ENCODE results near the gene CYP1A2. TPM values are rescaled to one million over a fixed set of nuclear protein-coding genes. Genes with fewer than 3 reads are reported as not detected.
"Not testable (repeated sequence)": the region's sequence is repeated elsewhere in the genome, so short reads cannot be mapped to it uniquely, and the experiment has no call there.

Gene CYP1A2
- total RNA-seq, 1 donor from 2014 or later = not detected

GRCh38 chr15:74733269-74733668, 15.4 kb upstream of the CYP1A2 start:
- no peak for DNase-seq (ENCODE audit: low spot score in 2 of 2)
- FAIRE-seq = no peak

GRCh38 chr15:74735305-74735704, 13.3 kb upstream of the CYP1A2 start:
- DNase-seq (ENCODE audit: low spot score in 2 of 2) = no peak
- FAIRE-seq = no peak

DNA sequence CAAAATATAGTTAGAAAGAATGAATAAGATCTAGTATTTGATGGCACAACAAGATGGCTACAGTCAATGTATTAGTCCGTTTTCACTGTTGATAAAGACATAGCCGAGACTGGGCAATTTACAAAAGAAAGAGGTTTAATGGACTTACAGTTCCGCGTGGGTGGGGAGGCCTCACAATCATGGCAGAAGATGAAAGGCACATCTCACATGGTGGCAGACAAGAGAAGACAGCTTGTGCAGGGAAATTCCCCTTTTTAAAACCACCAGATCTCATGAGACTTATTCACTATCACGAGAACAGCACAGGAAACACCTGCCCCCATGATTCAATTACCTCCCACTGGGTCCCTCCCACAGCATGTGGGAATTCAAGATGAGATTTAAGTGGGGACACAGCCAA, 10.4 kb upstream of the CYP1A2 start:
- not testable (repeated sequence) for FAIRE-seq; DNase-seq (ENCODE audit: low spot score in 2 of 2)

GRCh38 chr15:74742422-74742821, 6.2 kb upstream of the CYP1A2 start:
- DNase-seq (ENCODE audit: low spot score in 2 of 2) (no peak), FAIRE-seq (no peak)

DNA sequence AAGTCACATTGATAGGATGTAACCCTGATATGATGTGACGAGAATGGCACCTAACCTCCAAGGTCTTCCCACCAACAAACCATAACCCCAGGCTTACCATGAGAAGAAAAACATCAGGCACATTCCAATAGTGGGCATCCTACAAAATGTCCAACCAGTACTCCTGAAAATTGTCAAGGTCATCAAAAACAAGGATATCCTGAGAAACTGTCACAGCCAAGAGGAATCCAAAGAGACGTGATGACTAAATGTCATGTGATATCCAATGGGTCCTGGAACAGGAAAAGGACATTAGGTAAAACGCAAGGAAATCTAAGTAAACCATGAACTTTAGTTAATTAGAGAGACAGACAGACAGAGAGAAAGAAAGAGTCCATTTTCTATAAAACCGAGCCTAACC, 2.3 kb upstream of the CYP1A2 start:
- FAIRE-seq = no peak
- DNase-seq (ENCODE audit: low spot score in 2 of 2) = no peak

DNA sequence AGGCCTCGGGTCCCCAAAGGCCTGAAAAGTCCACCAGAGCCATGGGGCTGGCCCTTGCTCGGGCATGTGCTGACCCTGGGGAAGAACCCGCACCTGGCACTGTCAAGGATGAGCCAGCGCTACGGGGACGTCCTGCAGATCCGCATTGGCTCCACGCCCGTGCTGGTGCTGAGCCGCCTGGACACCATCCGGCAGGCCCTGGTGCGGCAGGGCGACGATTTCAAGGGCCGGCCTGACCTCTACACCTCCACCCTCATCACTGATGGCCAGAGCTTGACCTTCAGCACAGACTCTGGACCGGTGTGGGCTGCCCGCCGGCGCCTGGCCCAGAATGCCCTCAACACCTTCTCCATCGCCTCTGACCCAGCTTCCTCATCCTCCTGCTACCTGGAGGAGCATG, 1.2 kb downstream of the CYP1A2 start:
- FAIRE-seq = no peak
- DNase-seq (ENCODE audit: low spot score in 2 of 2) = no peak

DNA sequence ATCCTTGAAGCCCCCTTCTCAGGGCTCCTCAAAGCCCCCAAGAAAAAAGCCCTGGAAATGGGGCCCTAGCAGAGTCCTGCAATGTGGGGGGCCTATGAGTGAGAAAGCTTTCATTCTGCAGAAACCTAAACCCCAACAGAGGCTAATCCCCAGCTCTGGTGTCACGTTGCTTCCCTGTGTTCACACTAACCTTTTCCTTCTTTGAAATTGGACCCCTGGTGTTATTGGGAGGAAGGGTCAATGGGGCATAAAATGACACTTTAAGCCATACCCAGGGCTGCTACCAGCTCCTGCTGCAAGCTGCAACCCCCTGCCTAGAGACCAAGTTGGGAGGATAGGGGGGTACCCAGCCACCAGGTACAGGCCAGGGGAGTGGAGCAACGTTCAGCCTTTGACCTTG, 2.1 kb downstream of the CYP1A2 start:
- FAIRE-seq (no peak), DNase-seq (ENCODE audit: low spot score in 2 of 2) (no peak)

DNA sequence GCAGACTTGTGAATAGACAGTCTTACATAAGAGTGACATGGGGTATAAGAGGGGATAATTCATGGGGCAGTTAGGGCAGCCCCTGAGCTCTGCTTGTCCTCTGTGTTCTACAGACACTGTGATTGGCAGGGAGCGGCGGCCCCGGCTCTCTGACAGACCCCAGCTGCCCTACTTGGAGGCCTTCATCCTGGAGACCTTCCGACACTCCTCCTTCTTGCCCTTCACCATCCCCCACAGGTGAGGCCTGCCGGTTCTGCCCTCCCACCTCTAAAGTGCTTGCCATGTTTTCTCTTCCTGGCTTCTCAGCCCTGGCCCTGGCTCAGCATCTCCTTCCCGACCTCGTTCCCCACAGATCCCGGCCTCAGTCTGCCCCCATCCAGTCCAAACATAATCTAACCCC, 3.4 kb downstream of the CYP1A2 start:
- FAIRE-seq (no peak), DNase-seq (ENCODE audit: low spot score in 2 of 2) (no peak)

DNA sequence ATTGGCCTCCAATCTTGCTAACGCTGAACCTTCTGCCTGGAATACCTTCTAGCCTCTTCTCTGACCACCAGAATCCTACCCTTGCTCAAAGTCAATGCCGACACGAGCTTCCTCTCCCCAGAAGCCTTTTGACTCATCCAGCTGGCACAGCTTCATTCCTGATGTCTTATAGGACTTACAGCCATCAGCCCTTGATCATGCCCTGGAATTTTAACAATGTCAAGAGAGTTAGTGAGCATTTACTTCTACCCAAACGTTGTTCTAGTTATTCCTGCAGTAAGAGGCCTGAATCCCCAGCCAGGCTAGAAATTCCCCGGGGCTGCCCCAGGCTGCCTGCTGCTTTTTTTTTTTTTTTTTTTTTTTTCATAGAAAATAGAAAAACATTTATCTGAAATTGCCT, 3.9 kb downstream of the CYP1A2 start:
- no peak for DNase-seq (ENCODE audit: low spot score in 2 of 2)
- no peak for FAIRE-seq

GRCh38 chr15:74754593-74755215, 6.1 kb downstream of the CYP1A2 start:
- FAIRE-seq (no peak), DNase-seq (ENCODE audit: low spot score in 2 of 2) (no peak)

DNA sequence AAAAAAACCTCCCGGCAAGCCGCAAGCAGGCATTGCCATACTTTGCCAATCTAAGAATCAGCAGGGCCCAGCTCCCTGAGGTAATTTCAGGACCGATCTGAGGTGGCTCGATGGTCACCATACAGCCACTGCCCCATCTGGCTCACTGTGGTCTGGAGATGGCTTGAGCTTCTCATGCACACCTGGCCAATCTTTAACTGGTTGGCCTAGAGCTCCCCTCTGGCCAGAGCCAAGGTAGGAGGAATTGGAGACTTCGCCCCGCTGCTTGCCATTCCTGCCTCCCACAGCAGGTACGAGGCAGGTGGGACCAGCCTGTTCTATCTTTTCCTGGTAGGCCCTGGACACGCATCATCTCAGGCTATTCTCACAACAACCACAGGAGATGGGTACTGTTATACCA, 10.1 kb downstream of the CYP1A2 start:
- FAIRE-seq = no peak
- no peak for DNase-seq (ENCODE audit: low spot score in 2 of 2)

GRCh38 chr15:74762791-74763150, 14.1 kb downstream of the CYP1A2 start:
- DNase-seq (ENCODE audit: low spot score in 2 of 2) (no peak), FAIRE-seq (no peak)

- no peak for DNase-seq (ENCODE audit: low spot score in 2 of 2)
- FAIRE-seq = no peak
Observed at GRCh38 chr15:74763416-74763815, 14.8 kb downstream of the CYP1A2 start.

- FAIRE-seq (no peak), DNase-seq (ENCODE audit: low spot score in 2 of 2) (no peak)
Observed at GRCh38 chr15:74767167-74768098, 18.8 kb downstream of the CYP1A2 start.

DNA sequence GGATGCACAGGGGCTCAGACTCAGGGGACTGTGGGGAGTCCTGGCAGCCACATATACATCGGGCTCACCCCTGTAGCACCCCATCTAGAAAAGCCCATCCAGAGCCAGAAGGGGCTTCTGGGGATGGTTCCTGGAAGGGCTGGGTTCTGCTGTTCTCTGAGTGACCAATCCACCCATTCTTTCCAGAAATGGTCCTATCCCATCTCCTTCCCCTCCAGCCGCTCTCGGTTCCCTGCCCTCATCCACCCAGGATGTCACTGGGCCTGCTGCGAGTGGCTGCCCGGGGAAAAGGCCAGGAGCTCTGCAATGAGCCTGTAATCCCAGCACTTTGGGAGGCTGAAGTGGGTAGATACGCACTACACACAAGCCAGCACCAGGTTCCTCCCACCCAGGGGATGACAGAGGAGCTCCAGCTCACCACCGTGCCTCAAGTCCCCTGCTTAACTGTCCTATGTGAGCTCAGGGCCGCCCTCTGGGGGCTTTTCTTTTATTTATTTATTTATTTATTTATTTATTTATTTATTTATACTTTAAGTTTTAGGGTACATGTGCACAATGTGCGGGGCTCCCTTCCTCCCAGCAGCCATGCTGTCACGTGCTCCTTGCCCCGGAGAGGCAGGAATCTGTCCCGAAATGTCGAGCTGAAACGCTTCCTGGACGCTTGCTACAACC, 19.6 kb downstream of the CYP1A2 start:
- FAIRE-seq (no peak), DNase-seq (ENCODE audit: low spot score in 2 of 2) (no peak)

DNA sequence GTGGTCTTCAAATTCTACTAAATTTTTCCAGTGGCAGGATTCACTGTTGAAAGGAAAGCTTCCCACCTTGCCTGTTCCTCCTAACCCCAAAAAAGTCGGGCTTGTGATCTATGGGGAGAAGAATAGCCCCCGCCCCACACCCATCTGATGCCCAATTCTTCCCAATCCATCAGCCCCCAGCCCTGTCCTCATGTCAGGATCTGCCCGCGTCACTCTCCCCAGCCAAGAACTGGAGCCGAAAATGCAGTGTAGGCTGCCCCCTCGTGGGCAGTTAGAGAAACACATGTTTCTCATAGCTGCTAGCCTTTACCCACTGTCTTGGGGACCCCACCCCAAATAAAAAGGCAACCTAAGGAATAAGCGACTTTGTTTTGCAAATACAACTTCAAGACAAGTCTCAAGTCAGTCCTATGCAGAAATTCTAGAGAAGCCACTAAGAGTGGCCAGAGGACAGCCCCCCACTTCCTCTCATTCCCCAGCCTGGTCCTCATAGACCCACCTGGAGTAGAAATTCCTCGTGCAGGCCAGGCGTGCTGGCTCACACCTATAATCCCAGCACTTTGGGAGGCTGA, 20.2 kb downstream of the CYP1A2 start:
- DNase-seq (ENCODE audit: low spot score in 2 of 2) = peak; percentile 77 to 82
- FAIRE-seq = no peak

DNA sequence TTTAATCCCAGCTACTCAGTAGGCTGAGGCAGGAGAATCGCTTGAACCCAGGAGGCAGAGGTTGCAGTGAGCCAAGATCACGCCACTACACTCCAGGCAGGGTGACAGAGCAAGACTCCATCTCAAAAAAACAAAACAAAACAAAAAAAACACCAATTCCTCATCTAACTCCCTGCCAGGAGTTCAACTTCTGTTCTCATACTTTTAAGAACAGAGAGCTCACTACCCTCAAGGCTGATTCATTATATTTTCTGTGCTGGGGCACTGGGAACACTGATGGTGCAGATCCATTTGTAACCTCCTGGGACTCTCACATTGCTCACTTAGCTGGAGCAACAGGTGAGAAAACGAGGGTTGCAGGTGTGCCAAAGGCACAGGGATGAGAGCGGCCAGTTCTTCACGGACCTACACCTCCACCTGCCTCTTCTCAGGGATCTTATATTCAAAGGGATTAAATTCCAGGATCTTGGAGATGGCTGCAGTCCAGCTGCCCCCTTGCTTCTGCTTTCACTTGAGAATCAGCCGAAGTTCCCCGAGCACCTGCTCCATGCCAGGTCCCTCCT, 20.9 kb downstream of the CYP1A2 start:
- DNase-seq (ENCODE audit: low spot score in 2 of 2) (no peak), FAIRE-seq (no peak)

DNA sequence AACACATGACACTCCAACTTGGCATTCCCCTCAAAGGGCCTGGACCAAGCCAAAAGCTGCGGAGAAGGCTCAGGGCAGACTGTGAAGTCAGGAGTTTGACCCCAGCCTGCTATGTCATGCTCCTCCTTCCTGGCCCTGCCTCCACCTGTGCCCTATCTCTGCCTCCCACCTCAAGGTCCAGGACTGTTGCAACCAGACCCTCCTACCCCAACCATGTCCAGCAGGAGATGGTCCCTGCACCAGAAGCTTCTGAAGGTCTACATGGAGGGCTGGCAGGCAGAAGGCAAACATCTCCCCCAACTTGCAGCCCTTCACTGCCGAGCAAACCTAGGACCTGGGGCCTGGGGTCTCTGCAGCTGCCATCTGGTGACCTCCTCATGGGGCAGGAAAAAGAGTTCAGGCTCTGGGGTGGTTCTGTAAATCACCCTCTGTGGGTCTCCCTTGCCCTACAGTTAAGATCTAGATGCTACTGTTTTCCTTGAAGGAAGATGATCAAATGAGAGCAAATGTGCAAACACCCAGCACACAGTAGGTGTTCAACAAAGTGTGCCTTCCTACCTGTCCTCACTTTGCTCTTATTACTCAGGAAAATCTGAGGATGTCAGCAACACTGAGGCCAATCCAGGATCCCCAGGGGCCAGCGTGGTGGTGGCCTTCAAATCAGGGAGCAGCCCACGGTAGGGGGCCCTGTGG, 21.7 kb downstream of the CYP1A2 start:
- DNase-seq (ENCODE audit: low spot score in 2 of 2) = no peak
- FAIRE-seq = no peak

DNA sequence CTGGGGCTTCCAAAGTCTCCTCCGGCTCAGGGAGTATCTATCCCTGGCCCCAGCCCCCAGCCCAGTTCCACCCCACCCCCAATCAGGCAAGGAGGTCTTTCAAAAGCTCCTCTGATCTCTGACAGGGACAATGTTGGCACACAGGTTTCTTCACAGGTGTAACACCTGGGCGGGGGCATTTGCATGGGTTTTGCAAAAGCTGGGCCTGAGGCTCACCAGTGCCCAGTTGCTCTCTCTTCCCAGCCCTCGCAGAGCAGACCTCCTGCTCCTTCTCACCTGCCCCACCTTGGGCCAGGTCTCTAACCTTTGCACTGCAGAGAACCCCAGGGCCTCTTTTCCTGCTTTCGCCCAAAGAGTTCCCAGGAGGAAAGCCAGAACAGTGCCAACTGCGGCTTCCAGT, 24.7 kb downstream of the CYP1A2 start:
- no peak for FAIRE-seq

GRCh38 chr15:74773731-74774252, 25.1 kb downstream of the CYP1A2 start:
- DNase-seq (ENCODE audit: low spot score in 2 of 2) (no peak), FAIRE-seq (no peak)

More for the DNA sequence above, 24.7 kb downstream of the CYP1A2 start:
- no peak for DNase-seq (ENCODE audit: low spot score in 2 of 2)
